Measurements from ENCODE around the gene AP2B1. TPM values are rescaled to one million over a fixed set of nuclear protein-coding genes. Genes with fewer than 3 reads are reported as not detected.

Gene AP2B1
- total RNA-seq, 1 experiment from 2014 or later = 198 TPM

- TF ChIP-seq ATF3 (IDR thresholded peaks at IDR 0.05) (no peak), EZH2phosphoT487 (IDR thresholded peaks at IDR 0.05; ENCODE audit: borderline replicate concordance) (no peak), POLR2A (IDR thresholded peaks at IDR 0.05; ENCODE audit: borderline replicate concordance, extremely low read depth, insufficient read depth, insufficient read length) (no peak)
Measured at GRCh38 chr17:35679007-35679682, 92.0 kb downstream of the AP2B1 start (continued).

- H3K36me3 ChIP-seq (ENCODE audit: control insufficient read depth in 1 of 2, insufficient read depth in 2 of 2, low read length in 2 of 2) = peaks cover 11% of the 10 kb centered on the region in 2 experiments; a peak in 2 of 4 replicates
- ATAC-seq = no peak
Measured at GRCh38 chr17:35683591-35683990, 96.5 kb downstream of the AP2B1 start.

More at GRCh38 chr17:35683591-35683990, 96.5 kb downstream of the AP2B1 start:
- no peak overlapping the region for H3K9ac ChIP-seq (ENCODE audit: low read length)
- CTCF ChIA-PET = no interaction called here
- 0 out of 2 replicates have a peak, but pooled peaks cover 9% of the 10 kb centered on the region for H3K79me2 ChIP-seq (ENCODE audit: insufficient read depth, low read length)
- no TSS peak for BruUV-seq (replicated peaks)
- H4K20me1 ChIP-seq (ENCODE audit: insufficient read depth) = no peaks in the 10 kb centered on the region
- H2AFZ ChIP-seq (ENCODE audit: low read depth, low read length, poor library complexity, severe bottlenecking) = no peak overlapping the region
- H3K27me3 ChIP-seq (ENCODE audit: insufficient read depth, low read length) = no peaks in the 10 kb centered on the region
- intact Hi-C loops (cut with micrococcal nuclease) = no loop called here
- H3K9me3 ChIP-seq (ENCODE audit: control insufficient read depth in 1 of 2, insufficient read depth in 1 of 2, low read depth in 1 of 2, low read length in 2 of 2) = no peaks in the 10 kb centered on the region
- H3K4me2 ChIP-seq (ENCODE audit: low read length) = no peak overlapping the region
- RAD21 ChIA-PET (ENCODE audit: low non-redundant PET in 1 of 2, low total read pairs in 2 of 2, uncharacterized antibody in 2 of 2, unreplicated experiment in 2 of 2) = no interaction called here
- H3K4me3 ChIP-seq (replicated peaks in 1 of 2; ENCODE audit: low read depth in 1 of 2, low read length in 2 of 2) = no peak overlapping the region
- no peaks in the 10 kb centered on the region for H3K4me1 ChIP-seq (ENCODE audit: control insufficient read depth in 1 of 2, insufficient read depth in 2 of 2, low read length in 2 of 2)
- no peak for DNase-seq (ENCODE audit: low read depth, low spot score)
- POLR2A ChIA-PET = no interaction called here
- no peaks in the 10 kb centered on the region for H3K9me2 ChIP-seq (ENCODE audit: insufficient read depth)
- H3K27ac ChIP-seq (ENCODE audit: low read depth, low read length) = no peak overlapping the region
- TF ChIP-seq ZBTB33 (IDR thresholded peaks at IDR 0.05; ENCODE audit: extremely low read depth, insufficient replicate concordance, low read length) (no peak), POLR2A (IDR thresholded peaks at IDR 0.05; ENCODE audit: borderline replicate concordance, extremely low read depth, insufficient read depth, insufficient read length) (no peak), ZFX (IDR thresholded peaks at IDR 0.05) (no peak), CBX3 (IDR thresholded peaks at IDR 0.05; ENCODE audit: low read depth) (no peak), SP1 (IDR thresholded peaks at IDR 0.05; ENCODE audit: low read depth) (no peak), FOSL1 (IDR thresholded peaks at IDR 0.05; ENCODE audit: low read depth) (no peak), MAX (IDR thresholded peaks at IDR 0.05) (no peak), ELF1 (IDR thresholded peaks at IDR 0.05; ENCODE audit: borderline replicate concordance, low read depth) (no peak)
